AG04450 (cell line): ENCODE measurements around the gene CFAP300. TPM values are rescaled to one million over a fixed set of nuclear protein-coding genes. Genes with fewer than 3 reads are reported as not detected.

ENCODE experiments used
- CTCF ChIA-PET: fragments of 300-600, 350-600 bp; formaldehyde crosslinking; extraction: SDS; loops from one replicate; lab custom pipeline; 2022; ENCODE audit warnings: antibody characterized with exemption, inconsistent platforms; lab: Charles Lee
- POLR2A ChIA-PET: fragments of 350-600 bp; formaldehyde crosslinking; extraction: SDS; loops from one replicate; lab custom pipeline; 2021; ENCODE audit warnings: antibody characterized with exemption, inconsistent platforms; lab: Yijun Ruan, JAX
- DNase-seq: peaks from one replicate; pipeline ENCODE4 v3.0.0-alpha.2; 2011; ENCODE audit warnings: low read depth, low spot score
- H3K27ac ChIP-seq: one replicate; pipeline ENCODE4 v1.5.1; 2012; ENCODE audit warnings: low read depth, low read length, control low read depth
- H3K27me3 ChIP-seq: one replicate; pipeline ENCODE4 v1.6.0; 2012; ENCODE audit warnings: low read length; ENCODE audit not compliant: control insufficient read depth, insufficient read depth
- H3K4me3 ChIP-seq: 2 replicates; pipeline ENCODE4 v1.5.1; 2011; ENCODE audit warnings: mild to moderate bottlenecking, low read depth, low read length, control low read depth
- H3K9me3 ChIP-seq: 2 replicates; pipeline ENCODE4 v1.5.1; 2012; ENCODE audit warnings: low read length; ENCODE audit not compliant: control insufficient read depth, insufficient read depth
- CTCF ChIP-seq: IDR thresholded peaks from 2 replicates; pipeline ENCODE4 v1.5.1; 2011; ENCODE audit warnings: low read depth, low read length, control low read depth, inconsistent platforms
- polyA minus RNA-seq: library from RNA; depleted of rRNA, polyadenylated mRNA; stranded (reverse); fragments of >200 nt; gene quantifications from 2 replicates; pipeline ENCODE4 v1.2.3, GENCODE V29; 2011; rRNA and poly(A)+ RNA removed
- polyA plus RNA-seq: library from polyadenylated mRNA; depleted of rRNA; stranded (reverse); fragments of >200 nt; gene quantifications from 2 replicates; pipeline ENCODE4 v1.2.3, GENCODE V29; 2011; rRNA removed

Gene CFAP300
- 2.3 and 3.4 TPM in 2 replicates for polyA plus RNA-seq
- polyA minus RNA-seq, result 0.64 and 1.00 TPM in 2 replicates

GRCh38 chr11:102047305-102047924 lies at the start of gene CFAP300:
Gene CFAP300, plus strand, starts transcription at chr11:102047437. Its CDS starts 34 bp downstream, at chr11:102047471.
- H3K27ac ChIP-seq, result peak within 1 kb of the TSS; percentile 31
- no peak for TF ChIP-seq CTCF
- H3K9me3 ChIP-seq, result no peaks in the 10 kb centered on the region; the same call in 1 of the 2 replicates
- ChIA-PET POLR2A (interaction anchor here (0.7 kb wide), 1 partner anchor 680 kb away, joined by 10 read pairs; no protein-coding TSS in a partner anchor), CTCF (interaction anchor here (1.4 kb wide), 1 partner anchor 40 kb away, joined by 6 read pairs; no protein-coding TSS in a partner anchor)
- H3K27me3 ChIP-seq, result no peaks in the 10 kb centered on the region
- DNase-seq, result no peak
- peak within 1 kb of the TSS; percentile 65 for H3K4me3 ChIP-seq

- no peak for DNase-seq
- Histone ChIP-seq H3K9me3 (no peaks in the 10 kb centered on the region), H3K27me3 (no peaks in the 10 kb centered on the region), H3K4me3 (no peak overlapping the region), H3K27ac (no peak overlapping the region)
- POLR2A ChIA-PET, result no interaction called here
- TF ChIP-seq CTCF, result no peak
- CTCF ChIA-PET, result no interaction called here
Measured at GRCh38 chr11:102001657-102002338, 45.4 kb upstream of the CFAP300 start.

- POLR2A ChIA-PET, result no interaction called here
- Histone ChIP-seq H3K4me3 (no peak overlapping the region), H3K27me3 (no peaks in the 10 kb centered on the region), H3K27ac (no peak overlapping the region), H3K9me3 (no peaks in the 10 kb centered on the region)
- CTCF ChIA-PET, result interaction anchor here (1.1 kb wide), 1 partner anchor 143 kb away, joined by 5 read pairs; no protein-coding TSS in a partner anchor
- no peak for TF ChIP-seq CTCF
- DNase-seq, result no peak
Measured at GRCh38 chr11:102004220-102004619, 43.0 kb upstream of the CFAP300 start.

GRCh38 chr11:102005306-102005705 lies 41.9 kb upstream of the CFAP300 start:
- no peak overlapping the region for H3K27ac ChIP-seq
- CTCF ChIA-PET, result interaction anchor here (0.6 to 6.3 kb wide), 5 partner anchors 100 to 550 kb away, joined by 3 to 370 read pairs (median 22); no protein-coding TSS in a partner anchor
- H3K4me3 ChIP-seq, result no peak overlapping the region
- no peaks in the 10 kb centered on the region for H3K27me3 ChIP-seq
- POLR2A ChIA-PET, result no interaction called here
- no peak for TF ChIP-seq CTCF
- no peak for DNase-seq
- no peaks in the 10 kb centered on the region for H3K9me3 ChIP-seq
